A549 (cell line): ENCODE measurements around the gene GRIK2. TPM values are rescaled to one million over a fixed set of nuclear protein-coding genes. Genes with fewer than 3 reads are reported as not detected.
A peak's percentile ranks its signal among the peaks of the same experiment; 100 is the strongest.

Experiments
- ATAC-seq, 2 experiments: fragments of 200-7000 bp in 1 of 2; fragments of >200 bp in 1 of 2; cut with Nextera tagmentation in 1 of 2; cut with Tn5 transposase in 1 of 2; 3 replicates each; pipeline versions ENCODE4 v1.8.0 to v1.9.1; 2018 to 2020; ENCODE audit warnings: mild to moderate bottlenecking in 1 of 2, moderate library complexity in 1 of 2
- CTCF ChIA-PET: fragments of 300-600 bp; sonication (Branson Sonifier 250); formaldehyde crosslinking; extraction: SDS; loops from one replicate; lab custom pipeline; 2021; ENCODE audit warnings: antibody characterized with exemption, inconsistent platforms; lab: Yijun Ruan, JAX
- POLR2A ChIA-PET: fragments of 350-600 bp; formaldehyde crosslinking; extraction: SDS; loops from one replicate; lab custom pipeline; 2021; ENCODE audit warnings: antibody characterized with exemption, inconsistent platforms; lab: Yijun Ruan, JAX
- DNase-seq, 2 experiments: peaks; one replicate each; pipeline versions ENCODE4 v3.0.0 to v3.0.0-alpha.2; 2011 to 2016; ENCODE audit warnings: low read depth in 1 of 2, low spot score in 1 of 2
- FAIRE-seq: peaks from 2 replicates; lab custom pipeline; 2011; peaks lifted over from hg19 to GRCh38; lab: Jason Lieb, UNC
- H3K27ac ChIP-seq, 2 experiments: fragments of >200 bp; sonication (Bioruptor Twin); formaldehyde crosslinking; 3 replicates each; pipeline ENCODE4 v1.5.1; 2016 to 2017
- H3K4me1 ChIP-seq: fragments of >200 bp; sonication (Bioruptor Twin); formaldehyde crosslinking; 3 replicates; pipeline ENCODE4 v1.6.1; 2016
- H3K4me2 ChIP-seq: fragments of >200 bp; sonication (Bioruptor Twin); formaldehyde crosslinking; 3 replicates; pipeline ENCODE4 v1.6.1; 2016
- H3K4me3 ChIP-seq: fragments of >200 bp; sonication (Bioruptor Twin); formaldehyde crosslinking; 3 replicates; pipeline ENCODE4 v1.5.1; 2016
- H3K9me3 ChIP-seq: fragments of >200 bp; sonication (Bioruptor Twin); formaldehyde crosslinking; 3 replicates; pipeline ENCODE4 v1.6.1; 2016
- BHLHE40 ChIP-seq: IDR thresholded peaks from 2 replicates; pipeline ENCODE4 v1.6.1; 2012; ENCODE audit warnings: low read depth, low read length, inconsistent platforms
- CBX8 ChIP-seq: fragments of 200-600 bp; sonication (generic); IDR thresholded peaks from 2 replicates; pipeline ENCODE4 v1.6.1; 2016
- CEBPB ChIP-seq, 2 experiments: fragments of >200 bp in 1 of 2; sonication (Bioruptor Twin) in 1 of 2; formaldehyde crosslinking in 1 of 2; IDR thresholded peaks; 2 replicates each; pipeline ENCODE4 v1.6.1; 2012 to 2016
- CHD2 ChIP-seq: fragments of 150-350 bp; IDR thresholded peaks from 2 replicates; pipeline ENCODE4 v1.6.1; 2014; ENCODE audit warnings: low read length; ENCODE audit not compliant: partially characterized antibody
- EHF ChIP-seq: fragments of 250-450 bp; sonication (Bioruptor Pico); IDR thresholded peaks from 2 replicates; pipeline ENCODE4 v1.5.0; 2020; ENCODE audit warnings: mild to moderate bottlenecking
- EP300 ChIP-seq, 2 experiments: fragments of >200 bp; sonication (Bioruptor Twin); formaldehyde crosslinking; IDR thresholded peaks; 2 replicates in 1 of 2; 3 replicates in 1 of 2; pipeline ENCODE4 v1.6.1; 2016 to 2017
- ESRRA ChIP-seq: fragments of 150-350 bp; IDR thresholded peaks from 2 replicates; pipeline ENCODE4 v1.6.1; 2014; ENCODE audit warnings: mild to moderate bottlenecking, low read length, borderline replicate concordance
- FOSB ChIP-seq: fragments of 250-450 bp; sonication (Bioruptor Pico); IDR thresholded peaks from 2 replicates; pipeline ENCODE4 v1.5.0; 2020; ENCODE audit warnings: mild to moderate bottlenecking, moderate library complexity
- FOSL2 ChIP-seq, 2 experiments: fragments of 450-650 bp in 1 of 2; fragments of >200 bp in 1 of 2; sonication (Bioruptor Twin) in 1 of 2; formaldehyde crosslinking; IDR thresholded peaks; 2 replicates each; pipeline versions ENCODE4 v1.5.0 to v1.6.1; 2016 to 2020; ENCODE audit warnings: mild to moderate bottlenecking in 1 of 2, moderate library complexity in 1 of 2
- FOXS1 ChIP-seq: fragments of 250-450 bp; sonication (Bioruptor Pico); IDR thresholded peaks from 2 replicates; pipeline ENCODE4 v1.5.0; 2020; ENCODE audit warnings: mild to moderate bottlenecking, moderate library complexity
- HDAC2 ChIP-seq: fragments of 200-600 bp; sonication (generic); IDR thresholded peaks from 2 replicates; pipeline ENCODE4 v1.6.1; 2016
- HEYL ChIP-seq: fragments of 250-450 bp; sonication (Bioruptor Pico); IDR thresholded peaks from 2 replicates; pipeline ENCODE4 v1.8.0; 2021; ENCODE audit warnings: mild to moderate bottlenecking, moderate library complexity
- HOXB13 ChIP-seq: fragments of 250-450 bp; sonication (Bioruptor Pico); IDR thresholded peaks from 2 replicates; pipeline ENCODE4 v1.5.0; 2020; ENCODE audit warnings: low read depth, mild to moderate bottlenecking, moderate library complexity
- HOXB5 ChIP-seq: fragments of 250-450 bp; sonication (Bioruptor Pico); IDR thresholded peaks from 2 replicates; pipeline ENCODE4 v1.5.0; 2020; ENCODE audit warnings: mild to moderate bottlenecking, moderate library complexity
- JUN ChIP-seq, 2 experiments: fragments of >200 bp; sonication (Bioruptor Twin); formaldehyde crosslinking; IDR thresholded peaks; 2 replicates in 1 of 2; 3 replicates in 1 of 2; pipeline ENCODE4 v1.6.1; 2016 to 2017
- JUNB ChIP-seq: fragments of >200 bp; sonication (Bioruptor Twin); formaldehyde crosslinking; IDR thresholded peaks from 2 replicates; pipeline ENCODE4 v1.6.1; 2016
- KDM5A ChIP-seq: fragments of 200-600 bp; sonication (generic); IDR thresholded peaks from 2 replicates; pipeline ENCODE4 v1.6.1; 2016; ENCODE audit warnings: antibody characterized with exemption, mild to moderate bottlenecking
- MAX ChIP-seq: IDR thresholded peaks from 2 replicates; pipeline ENCODE4 v1.6.1; 2012
- NFE2L2 ChIP-seq: fragments of 150-350 bp; conservative IDR thresholded peaks from 2 replicates; pipeline ENCODE4 v1.6.1; 2014; ENCODE audit warnings: low read length
- NPAS2 ChIP-seq: fragments of 250-450 bp; sonication (Bioruptor Pico); IDR thresholded peaks from 2 replicates; pipeline ENCODE4 v1.8.0; 2022; ENCODE audit warnings: mild to moderate bottlenecking, moderate library complexity, borderline replicate concordance
- NR3C1 ChIP-seq: fragments of >200 bp; sonication (Bioruptor Twin); formaldehyde crosslinking; IDR thresholded peaks from 3 replicates; pipeline ENCODE4 v1.6.1; 2017
- RAD21 ChIP-seq, 2 experiments: fragments of >200 bp in 1 of 2; sonication (Bioruptor Twin) in 1 of 2; formaldehyde crosslinking in 1 of 2; IDR thresholded peaks in 1 of 2; conservative IDR thresholded peaks in 1 of 2; 2 replicates in 1 of 2; 3 replicates in 1 of 2; pipeline ENCODE4 v1.6.1; 2012 to 2018; ENCODE audit warnings: inconsistent platforms in 1 of 2
- RARB ChIP-seq: fragments of 250-450 bp; sonication (Bioruptor Pico); IDR thresholded peaks from 2 replicates; pipeline ENCODE4 v1.8.0; 2021; ENCODE audit warnings: mild to moderate bottlenecking, moderate library complexity
- RCOR1 ChIP-seq: fragments of 150-350 bp; IDR thresholded peaks from 2 replicates; pipeline ENCODE4 v1.6.1; 2014; ENCODE audit warnings: antibody characterized with exemption, low read length, low read depth
- RNF2 ChIP-seq: fragments of 200-600 bp; sonication (generic); IDR thresholded peaks from 2 replicates; pipeline ENCODE4 v1.6.1; 2016; ENCODE audit warnings: low read depth, mild to moderate bottlenecking, antibody characterized with exemption, moderate library complexity, borderline replicate concordance
- TP53 ChIP-seq: fragments of 250-450 bp; sonication (Bioruptor Pico); IDR thresholded peaks from 2 replicates; pipeline ENCODE4 v1.5.0; 2021; ENCODE audit warnings: mild to moderate bottlenecking, moderate library complexity
- ZNF302 ChIP-seq: fragments of 250-450 bp; sonication (Bioruptor Pico); IDR thresholded peaks from 2 replicates; pipeline ENCODE4 v1.9.0; 2021; ENCODE audit warnings: inconsistent platforms, mild to moderate bottlenecking, moderate library complexity
- WGBS: methylation state at CpG from one replicate; pipeline ENCODE4 v1.1.6; 2017; ENCODE audit errors: missing lambda C conversion rate; 5-methylcytosine and 5-hydroxymethylcytosine counted together
- polyA plus RNA-seq, 4 experiments: library from polyadenylated mRNA; depleted of rRNA in 3 of 4; stranded (reverse); fragments of >200 nt; fragmentation: RNase III in 1 of 4; extraction: RNeasy Plus Mini Kit Qiagen cat#74134 plus additional on column Dnase treatment in 1 of 4; gene quantifications; 2 replicates in 3 of 4; 3 replicates in 1 of 4; pipeline ENCODE4 v1.2.3, GENCODE V29; 2011 to 2017

GRIK2 gene
- polyA plus RNA-seq, 2 of the 4 experiments (the other 2 are of a cell fraction) = 0.56 to 0.65 TPM

- Histone ChIP-seq H3K4me2 (peak overlapping the region; percentile 65; the same call in 2 of the 3 replicates), H3K9me3 (no peaks in the 10 kb centered on the region), H3K27ac (no peak overlapping the region), H3K4me1 (no peaks in the 10 kb centered on the region), H3K4me3 (no peak overlapping the region)
- ATAC-seq = no peak
- no peak for FAIRE-seq
- ChIA-PET POLR2A (no interaction called here), CTCF (no interaction called here)
- TF ChIP-seq ZNF302 (CRISPR knock-in tag) = no peak
- TF ChIP-seq JUNB = no peak
- 55% methylated on average over 10 of the region's 10 CpGs for WGBS
- DNase-seq = no peak
These were observed 7.7 kb downstream of the GRIK2 start for GRCh38 chr6:101401171-101401570.

- Histone ChIP-seq H3K4me1 (no peaks in the 10 kb centered on the region), H3K4me3 (peak overlapping the region; percentile 24; the same call in 2 of the 3 replicates), H3K4me2 (peak overlapping the region; percentile 65), H3K9me3 (no peaks in the 10 kb centered on the region), H3K27ac (no peak overlapping the region)
- CTCF ChIA-PET = no interaction called here
- 5% methylated on average over 28 of the region's 50 CpGs for WGBS
- no peak for DNase-seq
- TF ChIP-seq HDAC2 = no peak
- no peak for FAIRE-seq
- peak; percentile 54 to 68 for ATAC-seq
- POLR2A ChIA-PET = no interaction called here
These were observed 8.5 kb downstream of the GRIK2 start for GRCh38 chr6:101401792-101402621.

- no peak for FAIRE-seq
- Histone ChIP-seq H3K9me3 (no peaks in the 10 kb centered on the region), H3K4me3 (peak overlapping the region; percentile 24; the same call in 2 of the 3 replicates), H3K4me1 (no peaks in the 10 kb centered on the region), H3K4me2 (peak overlapping the region; percentile 65), H3K27ac (no peak overlapping the region)
- 7% methylated on average over 3 of the region's 28 CpGs for WGBS
- DNase-seq = no peak
- ChIA-PET CTCF (no interaction called here), POLR2A (no interaction called here)
- peak; percentile 60 to 81 for ATAC-seq
- TF ChIP-seq BHLHE40 = no peak
- TF ChIP-seq NR3C1 = no peak
- TF ChIP-seq RARB (CRISPR knock-in tag) = no peak
- TF ChIP-seq MAX = no peak
- TF ChIP-seq FOXS1 (CRISPR knock-in tag) = no peak
- TF ChIP-seq FOSL2 (IDR thresholded peaks at IDR 0.05) = no peak
- TF ChIP-seq FOSL2 (CRISPR knock-in tag; IDR thresholded peaks at IDR 0.05) = no peak
- no peak for TF ChIP-seq ESRRA
- TF ChIP-seq NPAS2 (CRISPR knock-in tag) = no peak
- TF ChIP-seq TP53 (CRISPR knock-in tag) = no peak
- no peak for TF ChIP-seq EHF
These were observed 9.1 kb downstream of the GRIK2 start for GRCh38 chr6:101402622-101403031.

DNA sequence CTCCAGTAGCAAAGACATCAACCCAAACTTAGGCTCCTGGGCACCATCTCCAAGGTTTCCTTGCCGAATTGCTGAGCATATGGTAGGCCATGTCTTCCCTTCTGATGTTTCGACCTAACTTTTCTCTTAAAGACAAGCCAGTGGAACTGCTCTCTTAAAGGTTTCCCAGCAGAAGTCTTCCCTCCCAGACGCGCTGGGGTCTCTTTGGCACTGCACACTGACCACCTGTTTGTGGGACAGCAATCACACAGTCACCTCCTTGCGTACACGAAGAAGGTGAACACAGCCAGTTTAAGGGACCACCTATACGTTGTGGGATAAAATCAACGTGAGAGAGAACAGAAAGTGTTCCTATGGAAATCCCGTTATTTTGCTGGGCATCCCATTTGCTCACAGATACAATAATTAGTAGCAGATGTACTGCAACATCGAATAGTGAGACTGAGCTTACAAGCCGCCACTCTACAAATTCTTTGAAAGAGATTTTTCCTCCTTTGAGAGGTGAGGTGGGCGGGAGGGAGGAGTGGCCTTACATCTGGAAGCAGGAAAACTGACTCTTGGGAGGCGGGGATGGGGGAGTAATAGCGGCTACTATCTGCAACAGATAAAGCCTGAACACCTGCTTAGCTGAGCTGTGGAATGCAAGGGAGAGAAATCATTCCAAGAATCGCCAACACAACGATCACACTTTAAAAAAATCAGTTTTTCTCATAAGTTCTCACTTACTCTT lies 9.9 kb downstream of the GRIK2 start:
- peak overlapping the region; percentile 24; the same call in 2 of the 3 replicates for H3K4me3 ChIP-seq
- WGBS = 37% methylated on average over 16 of the region's 16 CpGs
- no peaks in the 10 kb centered on the region for H3K4me1 ChIP-seq
- CTCF ChIA-PET = no interaction called here
- ATAC-seq (no peak), DNase-seq (no peak), FAIRE-seq (no peak)
- H3K4me2 ChIP-seq = peak overlapping the region; percentile 65
- POLR2A ChIA-PET = no interaction called here
- TF ChIP-seq KDM5A (no peak), HOXB5 (no peak), JUN (IDR thresholded peaks at IDR 0.05) (no peak), CBX8 (no peak), RCOR1 (no peak), NFE2L2 (no peak), HOXB13 (CRISPR knock-in tag) (no peak), CHD2 (no peak), HEYL (CRISPR knock-in tag) (no peak), NPAS2 (CRISPR knock-in tag) (no peak), RNF2 (no peak), EHF (no peak), CEBPB (IDR thresholded peaks at IDR 0.05) (no peak), NR3C1 (no peak), FOSB (CRISPR knock-in tag) (no peak), EP300 (IDR thresholded peaks at IDR 0.05) (no peak), RAD21 (conservative IDR thresholded peaks at IDR 0.05 in 1 of 2, IDR thresholded peaks at IDR 0.05 in 1 of 2) (no peak)
- H3K27ac ChIP-seq = no peak overlapping the region
- H3K9me3 ChIP-seq = no peaks in the 10 kb centered on the region
